ENCODE measurements around the gene NUDT7. TPM values are rescaled to one million over a fixed set of nuclear protein-coding genes. Genes with fewer than 3 reads are reported as not detected.

Gene NUDT7
- total and polyA plus RNA-seq, 7 donors: 5.7 to 19.2 (median 15.0) TPM

- no peak overlapping the region for H3K4me3 ChIP-seq
- H3K9me3 ChIP-seq: no peaks in the 10 kb centered on the region
- WGBS, 2 donors: 62 to 84% methylated on average over 4 of the region's 4 CpGs
- no peak for DNase-seq
- intact Hi-C loops (cut with DNase I): no loop called here
- no peaks in the 10 kb centered on the region for H3K36me3 ChIP-seq
- H3K27ac ChIP-seq: no peak overlapping the region
- H3K4me1 ChIP-seq: no peaks in the 10 kb centered on the region
- H3K27me3 ChIP-seq: peaks cover 0 to 3% (median 0%) of the 10 kb centered on the region in 3 donors
- no peak for TF ChIP-seq POLR2A (IDR thresholded peaks at IDR 0.05)
- TF ChIP-seq CTCF (IDR thresholded peaks at IDR 0.05): no peak
- no peak for TF ChIP-seq POLR2AphosphoS5 (IDR thresholded peaks at IDR 0.05)
- TF ChIP-seq EP300 (IDR thresholded peaks at IDR 0.05): no peak
Observed at GRCh38 chr16:77683397-77684180, 38.7 kb upstream of the NUDT7 start.

GRCh38 chr16:77684181-77684526 lies 38.2 kb upstream of the NUDT7 start:
- DNase-seq: no peak
- no peak for TF ChIP-seq EP300 (IDR thresholded peaks at IDR 0.05)
- TF ChIP-seq POLR2A (IDR thresholded peaks at IDR 0.05): no peak
- no peaks in the 10 kb centered on the region for H3K9me3 ChIP-seq
- intact Hi-C loops (cut with DNase I): no loop called here
- peaks cover 0 to 3% (median 0%) of the 10 kb centered on the region in 3 donors for H3K27me3 ChIP-seq
- H3K36me3 ChIP-seq: no peaks in the 10 kb centered on the region
- WGBS, 2 donors: 85 to 86% methylated on average over 4 of the region's 4 CpGs
- H3K4me3 ChIP-seq: no peak overlapping the region
- H3K4me1 ChIP-seq: no peaks in the 10 kb centered on the region
- no peak overlapping the region for H3K27ac ChIP-seq

GRCh38 chr16:77686385-77686784 lies 35.9 kb upstream of the NUDT7 start:
- DNase-seq: no peak
- WGBS, 2 donors: 84 to 86% methylated on average over 4 of the region's 4 CpGs
- H3K27ac ChIP-seq: no peak overlapping the region

GRCh38 chr16:77689971-77690370 lies 32.3 kb upstream of the NUDT7 start:
- H3K9me3 ChIP-seq: no peaks in the 10 kb centered on the region
- H3K4me1 ChIP-seq: no peaks in the 10 kb centered on the region
- H3K36me3 ChIP-seq: no peaks in the 10 kb centered on the region
- intact Hi-C loops (cut with DNase I): no loop called here
- TF ChIP-seq POLR2A (IDR thresholded peaks at IDR 0.05): no peak
- TF ChIP-seq CTCF (IDR thresholded peaks at IDR 0.05): no peak
- TF ChIP-seq EP300 (IDR thresholded peaks at IDR 0.05): no peak
- H3K27ac ChIP-seq: no peak overlapping the region
- H3K27me3 ChIP-seq: peaks cover 0 to 3% (median 0%) of the 10 kb centered on the region in 3 donors
- 78 to 86% methylated on average over 5 of the region's 5 CpGs for WGBS, 2 donors
- H3K4me3 ChIP-seq: no peak overlapping the region
- no peak for DNase-seq

More at GRCh38 chr16:77686385-77686784, 35.9 kb upstream of the NUDT7 start:
- no peaks in the 10 kb centered on the region for H3K36me3 ChIP-seq
- H3K9me3 ChIP-seq: no peaks in the 10 kb centered on the region
- intact Hi-C loops (cut with DNase I): no loop called here
- TF ChIP-seq CTCF (IDR thresholded peaks at IDR 0.05) (no peak), POLR2AphosphoS5 (IDR thresholded peaks at IDR 0.05) (no peak), EP300 (IDR thresholded peaks at IDR 0.05) (no peak), POLR2A (IDR thresholded peaks at IDR 0.05) (no peak)
- H3K4me3 ChIP-seq: no peak overlapping the region
- peaks cover 0 to 3% (median 0%) of the 10 kb centered on the region in 3 donors for H3K27me3 ChIP-seq
- no peaks in the 10 kb centered on the region for H3K4me1 ChIP-seq

- H3K9me3 ChIP-seq: no peaks in the 10 kb centered on the region
- WGBS, 2 donors: 70 to 78% methylated on average over 7 of the region's 7 CpGs
- H3K4me3 ChIP-seq: no peak overlapping the region
- no peak for DNase-seq
- TF ChIP-seq POLR2AphosphoS5 (IDR thresholded peaks at IDR 0.05) (no peak), EP300 (IDR thresholded peaks at IDR 0.05) (no peak), POLR2A (IDR thresholded peaks at IDR 0.05) (no peak), CTCF (IDR thresholded peaks at IDR 0.05) (no peak)
- H3K27me3 ChIP-seq: peaks cover 0 to 3% (median 0%) of the 10 kb centered on the region in 3 donors
- no peaks in the 10 kb centered on the region for H3K36me3 ChIP-seq
- intact Hi-C loops (cut with DNase I): no loop called here
- no peak overlapping the region for H3K27ac ChIP-seq
- no peaks in the 10 kb centered on the region for H3K4me1 ChIP-seq
Observed at GRCh38 chr16:77690416-77690815, 31.9 kb upstream of the NUDT7 start.

Measured in sigmoid colon (tissue), 7 donors.